Measurements from ENCODE around the gene USP15. TPM values are rescaled to one million over a fixed set of nuclear protein-coding genes. Genes with fewer than 3 reads are reported as not detected.

The USP15 gene
- total and polyA plus RNA-seq, 2 of the 8 experiments (the other 6 are each of a cell fraction or from before 2014, with no cell fraction given), result 12.7 to 38.6 TPM

GRCh38 chr12:62306569-62307530 is 46.6 kb downstream of the USP15 start (continued):
- TF ChIP-seq, protein P1, sequence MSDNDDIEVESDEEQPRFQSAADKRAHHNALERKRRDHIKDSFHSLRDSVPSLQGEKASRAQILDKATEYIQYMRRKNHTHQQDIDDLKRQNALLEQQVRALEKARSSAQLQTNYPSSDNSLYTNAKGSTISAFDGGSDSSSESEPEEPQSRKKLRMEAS (IDR thresholded peaks at IDR 0.05), result no peak

Measured in H1 (cell line).